WTC11 (cell line): Measurements from ENCODE around the gene SPINT2. TPM values are rescaled to one million over a fixed set of nuclear protein-coding genes. Genes with fewer than 3 reads are reported as not detected.
"Not testable (repeated sequence)": the region's sequence is repeated elsewhere in the genome, so short reads cannot be mapped to it uniquely, and the experiment has no call there.

Experiments used
- ATAC-seq: fragments of 200-7000 bp; cut with Tn5 transposase; 2 replicates; pipeline ENCODE4 v1.10.0; 2021; ENCODE audit warnings: mild to moderate bottlenecking, moderate library complexity
- CTCF ChIA-PET: fragments of 300-600 bp; sonication (Branson Sonifier 250); formaldehyde crosslinking; loops from one replicate; lab custom pipeline; 2021; ENCODE audit warnings: antibody characterized with exemption; lab: Charles Lee
- POLR2A ChIA-PET: fragments of 350-600 bp; sonication (Branson Sonifier 250); formaldehyde crosslinking; loops from one replicate; lab custom pipeline; 2021; ENCODE audit warnings: antibody characterized with exemption; lab: Charles Lee
- DNase-seq: peaks from one replicate; pipeline ENCODE4 v3.0.0; 2021; ENCODE audit warnings: low spot score
- H3K27ac Mint-ChIP-seq: 2 replicates; pipeline ENCODE4 v1.8.0; 2021; ENCODE audit warnings: mixed read lengths
- H3K27me3 Mint-ChIP-seq: 2 replicates; pipeline ENCODE4 v1.8.0; 2021; ENCODE audit warnings: low read depth, mild to moderate bottlenecking, moderate library complexity, mixed read lengths
- H3K36me3 Mint-ChIP-seq: 2 replicates; pipeline ENCODE4 v1.8.0; 2021; ENCODE audit warnings: mixed read lengths
- H3K4me1 Mint-ChIP-seq: 2 replicates; pipeline ENCODE4 v1.8.0; 2022; ENCODE audit warnings: mixed read lengths
- H3K4me3 Mint-ChIP-seq: 2 replicates; pipeline ENCODE4 v1.8.0; 2021; ENCODE audit warnings: mild to moderate bottlenecking, moderate library complexity, mixed read lengths
- H3K9me3 Mint-ChIP-seq: 2 replicates; pipeline ENCODE4 v1.8.0; 2021; ENCODE audit warnings: mixed read lengths
- CBFB ChIP-seq: sonication (generic); formaldehyde crosslinking; IDR thresholded peaks from 2 replicates; pipeline ENCODE4 v1.8.1; 2022; ENCODE audit warnings: mild to moderate bottlenecking, low read depth, missing genetic modification reagents
- E2F5 ChIP-seq: sonication (generic); formaldehyde crosslinking; IDR thresholded peaks from 2 replicates; pipeline ENCODE4 v1.8.1; 2022; ENCODE audit warnings: mild to moderate bottlenecking, moderate library complexity, missing genetic modification reagents
- EMX1 ChIP-seq: fragments of 250-450 bp; sonication (Bioruptor Pico); IDR thresholded peaks from 2 replicates; pipeline ENCODE4 v1.8.0; 2021; ENCODE audit warnings: mild to moderate bottlenecking
- ETV6 ChIP-seq: sonication (generic); formaldehyde crosslinking; IDR thresholded peaks from 2 replicates; pipeline ENCODE4 v1.8.1; 2022; ENCODE audit warnings: mild to moderate bottlenecking, missing genetic modification reagents
- GTF2I ChIP-seq: fragments of 250-450 bp; sonication (Bioruptor Pico); conservative IDR thresholded peaks from 2 replicates; pipeline ENCODE4 v1.4.0; 2021; ENCODE audit warnings: mild to moderate bottlenecking
- HMGXB4 ChIP-seq: sonication (generic); formaldehyde crosslinking; IDR thresholded peaks from 2 replicates; pipeline ENCODE4 v1.8.1; 2023; ENCODE audit warnings: mild to moderate bottlenecking, moderate library complexity, missing genetic modification reagents
- JAZF1 ChIP-seq: fragments of 250-450 bp; sonication (Bioruptor Pico); IDR thresholded peaks from 2 replicates; pipeline ENCODE4 v1.9.0; 2021; ENCODE audit warnings: moderate library complexity, mild to moderate bottlenecking, inconsistent platforms
- JUN ChIP-seq: sonication (generic); formaldehyde crosslinking; IDR thresholded peaks from 2 replicates; pipeline ENCODE4 v1.8.0; 2023; ENCODE audit warnings: mild to moderate bottlenecking, missing genetic modification reagents
- MAX ChIP-seq: sonication (generic); formaldehyde crosslinking; IDR thresholded peaks from 2 replicates; pipeline ENCODE4 v1.8.0; 2022; ENCODE audit warnings: mild to moderate bottlenecking, missing genetic modification reagents
- NR3C1 ChIP-seq: sonication (generic); formaldehyde crosslinking; conservative IDR thresholded peaks from 2 replicates; pipeline ENCODE4 v1.8.1; 2023; ENCODE audit warnings: low read depth, mild to moderate bottlenecking, missing genetic modification reagents
- RORB ChIP-seq: fragments of 250-450 bp; sonication (Bioruptor Pico); IDR thresholded peaks from 2 replicates; pipeline ENCODE4 v1.9.0; 2021; ENCODE audit warnings: mild to moderate bottlenecking
- TCF7 ChIP-seq: sonication (generic); formaldehyde crosslinking; IDR thresholded peaks from 2 replicates; pipeline ENCODE4 v1.8.0; 2022; ENCODE audit warnings: mild to moderate bottlenecking, low read depth, missing genetic modification reagents, moderate library complexity
- USF1 ChIP-seq: sonication (generic); formaldehyde crosslinking; IDR thresholded peaks from 2 replicates; pipeline ENCODE4 v1.8.0; 2022; ENCODE audit warnings: mild to moderate bottlenecking, missing genetic modification reagents
- ZBTB21 ChIP-seq: sonication (generic); formaldehyde crosslinking; IDR thresholded peaks from 2 replicates; pipeline ENCODE4 v1.8.1; 2023; ENCODE audit warnings: mild to moderate bottlenecking, missing genetic modification reagents, borderline replicate concordance
- ZNF219 ChIP-seq: sonication (generic); formaldehyde crosslinking; IDR thresholded peaks from 2 replicates; pipeline ENCODE4 v1.8.0; 2023; ENCODE audit warnings: missing genetic modification reagents, mild to moderate bottlenecking, borderline replicate concordance
- ZNF423 ChIP-seq: fragments of 250-450 bp; sonication (Bioruptor Pico); IDR thresholded peaks from 2 replicates; pipeline ENCODE4 v2.1.2; 2022; ENCODE audit warnings: mild to moderate bottlenecking, moderate library complexity
- ZNF532 ChIP-seq: fragments of 250-450 bp; sonication (Bioruptor Pico); IDR thresholded peaks from 2 replicates; pipeline ENCODE4 v1.9.0; 2021; ENCODE audit warnings: mild to moderate bottlenecking, borderline replicate concordance
- total RNA-seq: library from RNA; stranded (reverse); gene quantifications from 3 replicates; pipeline ENCODE4 v1.2.3, GENCODE V29; 2021

Gene SPINT2
- total RNA-seq, 1 experiment from 2014 or later: 335 TPM

- TF ChIP-seq HMGXB4: peak; percentile 51; the same call in 1 of the 2 replicates
Observed at GRCh38 chr19:38224014-38224862, 40.1 kb upstream of the SPINT2 start, which contains the start of gene DPF1 (continued).

GRCh38 chr19:38224863-38225218 lies 39.5 kb upstream of the SPINT2 start:
- not testable (repeated sequence) for H3K27ac Mint-ChIP-seq, H3K9me3 Mint-ChIP-seq, DNase-seq, ATAC-seq, H3K36me3 Mint-ChIP-seq
- Mint-ChIP-seq H3K4me1 (peaks cover 25% of the 10 kb centered on the region), H3K4me3 (peak overlapping the region; percentile 80), H3K27me3 (peaks cover 16% of the 10 kb centered on the region)
- CTCF ChIA-PET: interaction anchor here (0.6 to 2.0 kb wide), 17 partner anchors 9 to 322 kb away, joined by 3 to 30 read pairs (median 4); partner anchors contain the start of genes GGN and PPP1R14A
- POLR2A ChIA-PET: interaction anchor here (0.6 kb wide), 1 partner anchor 12 kb away, joined by 3 read pairs; no protein-coding TSS in a partner anchor

GRCh38 chr19:38227287-38228004 lies 36.9 kb upstream of the SPINT2 start:
- DNase-seq: no peak
- peaks cover 40% of the 10 kb centered on the region for H3K27me3 Mint-ChIP-seq
- H3K4me3 Mint-ChIP-seq: peak overlapping the region; percentile 57
- H3K27ac Mint-ChIP-seq: no peak overlapping the region
- H3K9me3 Mint-ChIP-seq: no peaks in the 10 kb centered on the region
- ChIA-PET CTCF (interaction anchor here (0.6 to 1.8 kb wide), 16 partner anchors 13 to 1153 kb away, joined by 3 to 16 read pairs (median 4); partner anchors contain the start of genes CATSPERG, FAM98C, GGN and PPP1R14A), POLR2A (interaction anchor here (0.7 kb wide), 2 partner anchors 15 to 77 kb away, joined by 3 to 8 read pairs; partner anchors contain the start of gene C19orf33)
- H3K4me1 Mint-ChIP-seq: peaks cover 25% of the 10 kb centered on the region
- ATAC-seq: no peak; the same call in 1 of the 2 replicates
- no peaks in the 10 kb centered on the region for H3K36me3 Mint-ChIP-seq
- TF ChIP-seq JUN (CRISPR knock-in tag) (no peak), CBFB (no peak), MAX (CRISPR knock-in tag) (0 out of 2 replicates have a peak, but pooled peaks have one; percentile 15), JAZF1 (no peak), ZNF423 (peak; percentile 96), NR3C1 (CRISPR knock-in tag) (no peak), ZNF219 (CRISPR knock-in tag) (no peak), EMX1 (CRISPR knock-in tag) (no peak), GTF2I (CRISPR knock-in tag) (peak; percentile 85), USF1 (CRISPR knock-in tag) (no peak)

- peaks cover 40% of the 10 kb centered on the region for H3K27me3 Mint-ChIP-seq
- TF ChIP-seq E2F5 (CRISPR knock-in tag): no peak
- no peak for TF ChIP-seq ZNF532 (CRISPR knock-in tag)
- no peak for TF ChIP-seq TCF7 (CRISPR knock-in tag)
- no peak for TF ChIP-seq ETV6
- TF ChIP-seq ZBTB21: no peak
- no peak for TF ChIP-seq RORB (CRISPR knock-in tag)
- TF ChIP-seq MAX (CRISPR knock-in tag): no peak
Observed at GRCh38 chr19:38228005-38228377, 36.4 kb upstream of the SPINT2 start.

More at GRCh38 chr19:38228005-38228377, 36.4 kb upstream of the SPINT2 start:
- peak; percentile 43 for DNase-seq
- no peaks in the 10 kb centered on the region for H3K36me3 Mint-ChIP-seq
- H3K4me3 Mint-ChIP-seq: peak overlapping the region; percentile 57
- H3K9me3 Mint-ChIP-seq: no peaks in the 10 kb centered on the region
- POLR2A ChIA-PET: interaction anchor here (0.7 kb wide), 1 partner anchor 76 kb away, joined by 3 read pairs; the partner anchor contains the start of gene C19orf33
- CTCF ChIA-PET: interaction anchor here (0.7 to 1.8 kb wide), 4 partner anchors 16 to 108 kb away, joined by 3 to 16 read pairs (median 4); partner anchors contain the start of genes CATSPERG and PPP1R14A
- H3K4me1 Mint-ChIP-seq: peaks cover 23% of the 10 kb centered on the region
- ATAC-seq: no peak
- no peak overlapping the region for H3K27ac Mint-ChIP-seq
